Peyer's patch (tissue), 4 donors: ENCODE data around the gene TTL.

Experiments
- POLR2A ChIP-seq, 2 donors: fragments of 450-650 bp; IDR thresholded peaks; one replicate each; pipeline ENCODE4 v1.5.1; 2017; ENCODE audit warnings: antibody characterized with exemption in 2 of 2, mild to moderate bottlenecking in 2 of 2, moderate library complexity in 2 of 2
- TF ChIP-seq, protein P1 (sequence below), 6 experiments: fragments of 450-650 bp in 4 of 6; fragments of 200-600 bp in 2 of 6; sonication (generic) in 1 of 6; IDR thresholded peaks; one replicate each; pipeline ENCODE4 v1.5.1; 2017 to 2019; ENCODE audit warnings: antibody characterized with exemption in 6 of 6, mild to moderate bottlenecking in 3 of 6, moderate library complexity in 1 of 6

DNA sequence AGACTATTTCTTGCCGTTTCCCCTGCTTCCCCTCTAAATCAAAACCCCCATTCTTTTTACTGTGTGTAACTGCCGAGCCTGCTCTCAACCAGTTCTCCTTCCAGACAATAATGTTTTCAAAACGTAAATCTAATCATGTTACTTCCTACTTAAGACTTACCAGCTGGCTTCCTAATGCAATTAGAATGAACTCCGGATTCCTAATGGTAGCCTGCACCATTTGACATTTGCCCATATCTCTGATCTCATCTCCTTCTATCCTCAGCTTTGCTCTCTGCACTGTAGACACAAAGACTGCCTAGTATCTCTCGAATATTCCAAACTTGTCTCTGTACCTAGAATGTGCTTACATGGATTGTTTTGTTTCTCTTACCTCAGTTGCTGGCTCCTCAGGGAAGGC, 12.9 kb downstream of the TTL start:
- TF ChIP-seq, protein P1, sequence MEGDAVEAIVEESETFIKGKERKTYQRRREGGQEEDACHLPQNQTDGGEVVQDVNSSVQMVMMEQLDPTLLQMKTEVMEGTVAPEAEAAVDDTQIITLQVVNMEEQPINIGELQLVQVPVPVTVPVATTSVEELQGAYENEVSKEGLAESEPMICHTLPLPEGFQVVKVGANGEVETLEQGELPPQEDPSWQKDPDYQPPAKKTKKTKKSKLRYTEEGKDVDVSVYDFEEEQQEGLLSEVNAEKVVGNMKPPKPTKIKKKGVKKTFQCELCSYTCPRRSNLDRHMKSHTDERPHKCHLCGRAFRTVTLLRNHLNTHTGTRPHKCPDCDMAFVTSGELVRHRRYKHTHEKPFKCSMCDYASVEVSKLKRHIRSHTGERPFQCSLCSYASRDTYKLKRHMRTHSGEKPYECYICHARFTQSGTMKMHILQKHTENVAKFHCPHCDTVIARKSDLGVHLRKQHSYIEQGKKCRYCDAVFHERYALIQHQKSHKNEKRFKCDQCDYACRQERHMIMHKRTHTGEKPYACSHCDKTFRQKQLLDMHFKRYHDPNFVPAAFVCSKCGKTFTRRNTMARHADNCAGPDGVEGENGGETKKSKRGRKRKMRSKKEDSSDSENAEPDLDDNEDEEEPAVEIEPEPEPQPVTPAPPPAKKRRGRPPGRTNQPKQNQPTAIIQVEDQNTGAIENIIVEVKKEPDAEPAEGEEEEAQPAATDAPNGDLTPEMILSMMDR (IDR thresholded peaks at IDR 0.05) = no peak
- no peak for TF ChIP-seq POLR2A (IDR thresholded peaks at IDR 0.05)
